NT2/D1 (cell line): ENCODE data around the gene PIGU.
"Not testable (repeated sequence)": the region's sequence is repeated elsewhere in the genome, so short reads cannot be mapped to it uniquely, and the experiment has no call there.

ENCODE experiments used
- DNase-seq: peaks from one replicate; pipeline ENCODE4 v3.0.0-alpha.2; 2011; ENCODE audit warnings: low read depth, low spot score
- H3K27me3 ChIP-seq: 2 replicates; pipeline ENCODE4 v1.6.0; 2011; ENCODE audit warnings: mild to moderate bottlenecking; ENCODE audit not compliant: insufficient read length, insufficient read depth
- H3K36me3 ChIP-seq: 2 replicates; pipeline ENCODE4 v1.6.1; 2011; ENCODE audit warnings: mild to moderate bottlenecking, low read length, mixed read lengths; ENCODE audit not compliant: insufficient read depth, insufficient read length
- H3K4me1 ChIP-seq: 2 replicates; pipeline ENCODE4 v1.5.1; 2011; ENCODE audit not compliant: insufficient read depth, insufficient read length
- H3K4me3 ChIP-seq: 2 replicates; pipeline ENCODE4 v1.5.1; 2011; ENCODE audit warnings: low read depth; ENCODE audit not compliant: insufficient read length
- H3K9ac ChIP-seq: 2 replicates; pipeline ENCODE4 v1.6.0; 2011; ENCODE audit warnings: low read depth; ENCODE audit not compliant: insufficient read length
- H3K9me3 ChIP-seq: 2 replicates; pipeline ENCODE4 v1.5.1; 2011; ENCODE audit warnings: mild to moderate bottlenecking, low read length; ENCODE audit not compliant: insufficient read depth
- SUZ12 ChIP-seq: IDR thresholded peaks from 2 replicates; pipeline ENCODE4 v1.6.1; 2011; ENCODE audit not compliant: insufficient read length, insufficient read depth; ENCODE audit errors: extremely low read depth
- YY1 ChIP-seq: IDR thresholded peaks from 2 replicates; pipeline ENCODE4 v1.6.1; 2011; ENCODE audit not compliant: insufficient read length, insufficient read depth
- ZNF274 ChIP-seq: IDR thresholded peaks from 2 replicates; pipeline ENCODE4 v1.6.1; 2011; ENCODE audit warnings: mild to moderate bottlenecking, low read depth, low read length

The PIGU gene

DNA sequence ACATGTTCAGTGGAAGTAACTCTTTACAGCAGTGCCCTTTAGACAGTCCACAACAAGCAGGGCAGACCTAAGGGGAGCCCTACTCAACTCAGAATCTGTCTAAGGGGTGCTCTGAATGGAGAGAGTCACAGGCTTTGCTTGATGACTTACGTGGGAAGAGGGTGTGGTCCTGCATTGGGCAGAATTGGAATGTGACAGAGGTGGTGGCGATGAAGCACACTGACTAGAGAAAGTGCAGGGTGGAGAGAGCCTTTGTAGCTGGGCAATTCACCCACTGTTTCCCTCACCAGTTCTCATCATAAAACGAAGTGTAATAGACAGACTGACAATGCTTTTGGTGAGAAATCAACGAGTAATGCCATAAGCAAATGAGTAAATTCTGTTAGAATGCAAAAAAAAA lies 38.5 kb upstream of the PIGU start:
- DNase-seq, result no peak
- no peak for TF ChIP-seq YY1
- TF ChIP-seq SUZ12, result no peak
- TF ChIP-seq ZNF274, result no peak
- H3K27me3 ChIP-seq, result peaks cover 14% of the 10 kb centered on the region
- H3K4me3 ChIP-seq, result no peak overlapping the region
- no peaks in the 10 kb centered on the region for H3K9me3 ChIP-seq
- H3K9ac ChIP-seq, result no peak overlapping the region
- peaks cover 8% of the 10 kb centered on the region for H3K4me1 ChIP-seq
- peaks cover 35% of the 10 kb centered on the region for H3K36me3 ChIP-seq

DNA sequence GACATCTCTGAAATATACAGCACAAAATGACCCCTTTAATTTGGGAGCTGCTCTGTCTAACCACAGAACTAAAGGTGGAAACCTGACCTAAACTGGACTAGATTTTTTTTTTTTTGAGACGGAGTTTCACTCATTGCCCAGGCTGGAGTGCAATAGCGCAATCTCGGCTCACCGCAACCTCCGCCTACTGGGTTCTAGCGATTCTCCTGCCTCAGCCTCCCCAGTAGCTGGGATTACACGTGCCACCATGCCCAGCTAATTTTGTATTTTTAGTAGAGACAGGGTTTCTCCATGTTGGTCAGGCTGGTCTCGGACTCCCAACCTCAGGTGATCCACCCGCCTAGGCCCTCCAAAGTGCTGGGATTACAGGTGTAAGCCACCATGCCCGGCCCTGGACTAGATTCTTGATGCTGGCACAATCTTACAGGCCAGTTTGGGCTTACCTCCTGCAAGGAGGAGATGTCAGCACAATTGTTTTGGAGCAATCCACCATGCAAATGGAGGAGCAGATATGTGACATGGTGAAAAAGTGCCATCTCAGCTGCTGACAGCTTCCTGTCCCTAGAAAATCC lies 37.1 kb upstream of the PIGU start:
- H3K36me3 ChIP-seq, result peaks cover 32% of the 10 kb centered on the region
- H3K4me1 ChIP-seq, H3K9ac ChIP-seq, H3K9me3 ChIP-seq, H3K4me3 ChIP-seq, DNase-seq: not testable (repeated sequence)
- peaks cover 18% of the 10 kb centered on the region for H3K27me3 ChIP-seq

GRCh38 chr20:34713194-34713943 lies 36.5 kb upstream of the PIGU start:
- no peak for DNase-seq
- peaks cover 8% of the 10 kb centered on the region for H3K4me1 ChIP-seq
- H3K9me3 ChIP-seq, result no peaks in the 10 kb centered on the region
- no peak overlapping the region for H3K4me3 ChIP-seq
- TF ChIP-seq SUZ12, result no peak
- no peak for TF ChIP-seq YY1
- no peak for TF ChIP-seq ZNF274
- H3K36me3 ChIP-seq, result peaks cover 32% of the 10 kb centered on the region
- H3K9ac ChIP-seq, result no peak overlapping the region
- peaks cover 18% of the 10 kb centered on the region for H3K27me3 ChIP-seq

DNA sequence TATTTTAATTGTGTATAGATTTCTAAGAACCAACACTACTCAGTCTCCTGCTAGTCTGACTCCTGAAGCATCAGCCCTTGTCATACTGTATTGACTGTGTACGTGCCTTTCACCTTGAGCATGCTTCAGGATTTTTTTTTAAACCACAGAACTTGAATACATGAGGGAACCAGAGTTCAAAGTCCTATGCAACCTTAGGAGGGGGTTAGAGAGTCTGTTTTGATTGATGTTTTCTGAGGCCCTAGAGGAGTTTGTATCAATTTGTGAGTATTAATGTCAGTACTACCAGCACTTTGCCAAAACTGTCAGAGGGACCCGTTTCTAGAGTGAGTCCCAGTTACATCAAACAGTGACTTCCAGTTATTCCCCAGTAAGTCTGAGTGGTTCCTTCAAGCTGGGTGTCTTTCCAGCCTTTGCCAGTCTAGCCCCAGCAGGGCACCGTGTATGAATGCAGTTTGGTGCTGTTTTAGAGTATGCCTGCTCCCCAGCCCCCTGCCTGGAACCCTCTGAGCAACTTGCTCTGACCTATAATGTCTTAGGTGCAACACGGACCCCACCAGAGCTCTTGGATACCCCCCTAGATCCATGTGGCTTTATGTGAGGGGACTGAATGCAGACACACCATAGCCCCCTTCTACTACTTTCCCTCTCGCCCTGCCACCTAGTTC lies 35.8 kb upstream of the PIGU start:
- H3K36me3 ChIP-seq, result peaks cover 29% of the 10 kb centered on the region
- no peaks in the 10 kb centered on the region for H3K9me3 ChIP-seq
- TF ChIP-seq SUZ12 (no peak), YY1 (no peak), ZNF274 (no peak)

DNA sequence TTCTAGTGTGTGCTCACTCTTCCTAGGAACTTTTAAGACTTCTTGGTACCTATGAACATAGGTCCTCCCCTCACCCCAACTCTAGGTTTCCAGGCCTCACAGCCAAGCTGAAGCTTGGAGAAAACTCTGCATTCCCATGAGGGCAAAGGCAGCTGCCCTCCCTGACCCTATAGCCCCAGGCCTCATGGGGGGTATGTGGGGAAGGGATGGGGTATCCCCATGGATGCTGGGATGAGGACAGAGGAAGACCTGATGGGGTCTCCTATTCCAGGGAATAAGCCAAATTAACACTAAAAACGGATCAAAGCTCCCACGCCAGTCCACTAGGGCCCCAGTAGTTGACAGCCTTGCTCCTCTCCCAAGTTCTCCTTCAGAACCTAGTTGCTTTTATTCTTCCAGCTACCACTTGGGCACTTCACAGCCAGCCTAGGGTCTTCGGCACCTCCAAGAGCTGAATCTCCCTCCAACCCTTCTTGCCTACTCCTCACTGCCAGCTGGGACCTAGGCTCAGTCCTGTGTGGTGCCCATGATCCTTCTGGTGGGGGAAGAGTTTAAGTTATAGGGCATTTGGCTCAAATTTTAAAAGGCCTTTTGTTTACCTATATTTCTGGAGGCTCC lies 35.0 kb upstream of the PIGU start:
- TF ChIP-seq SUZ12 (no peak), YY1 (no peak), ZNF274 (no peak)
- H3K9ac ChIP-seq, result no peak overlapping the region
- peaks cover 29% of the 10 kb centered on the region for H3K36me3 ChIP-seq
- no peak overlapping the region for H3K4me3 ChIP-seq
- peaks cover 24% of the 10 kb centered on the region for H3K27me3 ChIP-seq
- H3K4me1 ChIP-seq, result peaks cover 10% of the 10 kb centered on the region
- H3K9me3 ChIP-seq, result no peaks in the 10 kb centered on the region
- DNase-seq, result no peak

More for the DNA sequence above, 35.8 kb upstream of the PIGU start:
- no peak for DNase-seq
- Histone ChIP-seq H3K4me3 (no peak overlapping the region), H3K27me3 (peaks cover 21% of the 10 kb centered on the region), H3K4me1 (peaks cover 8% of the 10 kb centered on the region), H3K9ac (no peak overlapping the region)

DNA sequence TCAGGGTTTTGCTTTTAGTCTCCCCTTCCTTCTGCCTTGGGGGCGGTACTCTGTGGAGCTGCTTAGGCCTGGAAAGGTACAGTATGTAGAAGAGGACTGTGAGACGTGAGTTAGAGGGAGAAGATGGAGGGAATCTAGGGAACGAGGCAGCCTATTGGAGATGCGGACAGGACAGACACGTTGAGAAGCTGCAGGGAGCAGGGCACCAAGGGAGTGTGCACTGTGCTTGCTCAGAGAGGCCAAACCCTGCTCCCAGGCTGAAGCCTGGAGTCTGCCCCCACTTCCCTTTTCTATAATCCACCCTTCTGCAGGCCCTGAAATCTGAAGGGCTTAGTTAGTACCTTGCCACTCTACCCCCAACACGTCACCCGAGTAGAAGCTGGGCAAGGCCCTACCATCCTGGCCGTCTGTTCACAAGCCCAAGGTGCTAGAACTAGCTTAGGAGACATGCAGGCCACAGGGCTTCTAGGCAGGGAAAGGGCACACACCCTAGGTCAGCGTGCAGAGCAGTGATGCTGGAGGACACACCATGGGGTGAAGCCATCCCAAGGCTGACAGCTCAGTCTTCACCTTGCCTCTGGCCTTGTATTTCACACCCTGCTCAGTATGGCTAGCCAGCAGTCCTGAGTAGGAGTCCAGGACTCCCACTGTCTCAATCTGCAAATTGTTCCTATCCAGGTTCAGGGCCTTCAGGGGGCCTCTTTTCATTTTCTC lies 34.1 kb upstream of the PIGU start:
- Histone ChIP-seq H3K4me3 (no peak overlapping the region), H3K4me1 (peaks cover 12% of the 10 kb centered on the region), H3K36me3 (peaks cover 29% of the 10 kb centered on the region), H3K27me3 (peaks cover 24% of the 10 kb centered on the region), H3K9me3 (no peaks in the 10 kb centered on the region), H3K9ac (peak overlapping the region; percentile 81)
- no peak for TF ChIP-seq YY1
- TF ChIP-seq ZNF274, result no peak
- TF ChIP-seq SUZ12, result no peak
- DNase-seq, result no peak

DNA sequence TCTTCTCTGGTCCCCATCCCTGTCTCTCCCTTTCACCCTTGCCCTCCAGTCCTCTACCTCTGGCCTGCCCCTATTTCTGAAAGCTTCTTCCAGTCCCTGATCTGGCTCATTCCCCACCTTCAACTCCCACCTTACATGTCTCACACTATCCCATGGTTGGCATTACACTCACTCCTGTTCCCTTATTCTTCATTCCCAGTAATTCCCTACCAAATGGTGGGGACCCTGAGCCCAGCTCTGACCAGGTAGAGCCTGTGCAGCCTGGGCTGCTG lies 33.6 kb upstream of the PIGU start:
- Histone ChIP-seq H3K9ac (peak overlapping the region; percentile 81), H3K9me3 (no peaks in the 10 kb centered on the region), H3K4me3 (peak overlapping the region; percentile 64), H3K36me3 (peaks cover 29% of the 10 kb centered on the region), H3K4me1 (peaks cover 12% of the 10 kb centered on the region), H3K27me3 (peaks cover 24% of the 10 kb centered on the region)
- no peak for TF ChIP-seq YY1
- TF ChIP-seq ZNF274, result no peak
- no peak for TF ChIP-seq SUZ12
- no peak for DNase-seq
